NOMO-1 treated with DMSO at 0.1 percent for 48 hours (cell line): ENCODE data around the gene ADI1.
A peak's percentile ranks its signal among the peaks of the same experiment; 100 is the strongest.

ENCODE experiments used
- DNase-seq: peaks from one replicate; lab custom pipeline; 2025; ENCODE audit not compliant: unreplicated experiment; lab: John Stamatoyannopoulos, UW

Gene ADI1

DNA sequence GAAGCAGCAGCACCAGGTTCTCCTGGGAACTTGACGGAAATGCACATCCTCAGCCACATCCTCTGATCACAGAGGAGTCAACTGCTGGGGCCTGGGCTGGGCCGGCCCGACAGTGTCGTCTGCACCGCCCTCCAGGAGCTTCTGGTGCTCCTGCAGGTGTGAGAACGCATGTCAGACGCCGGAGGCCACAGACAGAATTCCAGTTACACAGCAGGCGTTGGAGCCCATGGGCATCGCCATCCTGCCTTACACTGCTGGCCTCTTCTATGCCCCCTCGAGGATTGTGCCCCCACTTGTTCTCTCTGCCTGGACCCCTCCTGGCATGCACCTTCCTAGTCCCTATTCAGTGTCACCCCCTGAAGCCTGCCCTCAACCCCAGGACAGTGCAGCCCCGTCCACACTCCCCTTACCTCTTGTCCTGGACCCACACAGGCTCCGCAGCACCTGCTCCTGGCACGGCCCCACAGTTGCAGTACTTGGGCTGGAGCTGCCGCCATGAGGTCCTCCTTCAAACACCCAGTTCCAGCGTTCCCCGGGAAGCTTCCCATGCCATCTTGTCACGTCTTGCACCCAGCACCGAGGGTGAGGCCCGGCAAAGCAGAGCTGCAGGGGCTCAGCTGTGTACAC lies 37.5 kb downstream of the ADI1 start:
- no peak for DNase-seq

DNA sequence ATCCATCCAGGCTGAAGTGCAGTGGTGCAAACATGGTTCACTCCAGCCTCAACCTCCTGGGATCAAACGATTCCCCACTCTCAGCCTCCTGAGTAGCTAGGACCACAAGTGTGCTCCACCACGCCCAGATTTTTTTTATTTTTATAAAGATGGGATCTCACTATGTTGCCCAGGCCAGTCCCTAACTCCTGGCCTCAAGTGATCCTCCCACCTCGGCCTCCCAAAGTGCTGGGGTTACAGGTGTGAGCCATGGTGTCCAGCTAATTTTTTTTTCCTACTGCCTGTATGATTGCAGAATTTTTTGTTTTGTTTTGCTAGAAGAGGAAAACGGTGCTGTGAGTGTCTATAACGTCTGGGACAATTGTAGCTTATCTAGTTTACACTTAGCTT lies 38.3 kb downstream of the ADI1 start:
- DNase-seq = no peak

GRCh38 chr2:3480352-3481010 lies 38.9 kb downstream of the ADI1 start:
- peak; percentile 15 for DNase-seq

DNA sequence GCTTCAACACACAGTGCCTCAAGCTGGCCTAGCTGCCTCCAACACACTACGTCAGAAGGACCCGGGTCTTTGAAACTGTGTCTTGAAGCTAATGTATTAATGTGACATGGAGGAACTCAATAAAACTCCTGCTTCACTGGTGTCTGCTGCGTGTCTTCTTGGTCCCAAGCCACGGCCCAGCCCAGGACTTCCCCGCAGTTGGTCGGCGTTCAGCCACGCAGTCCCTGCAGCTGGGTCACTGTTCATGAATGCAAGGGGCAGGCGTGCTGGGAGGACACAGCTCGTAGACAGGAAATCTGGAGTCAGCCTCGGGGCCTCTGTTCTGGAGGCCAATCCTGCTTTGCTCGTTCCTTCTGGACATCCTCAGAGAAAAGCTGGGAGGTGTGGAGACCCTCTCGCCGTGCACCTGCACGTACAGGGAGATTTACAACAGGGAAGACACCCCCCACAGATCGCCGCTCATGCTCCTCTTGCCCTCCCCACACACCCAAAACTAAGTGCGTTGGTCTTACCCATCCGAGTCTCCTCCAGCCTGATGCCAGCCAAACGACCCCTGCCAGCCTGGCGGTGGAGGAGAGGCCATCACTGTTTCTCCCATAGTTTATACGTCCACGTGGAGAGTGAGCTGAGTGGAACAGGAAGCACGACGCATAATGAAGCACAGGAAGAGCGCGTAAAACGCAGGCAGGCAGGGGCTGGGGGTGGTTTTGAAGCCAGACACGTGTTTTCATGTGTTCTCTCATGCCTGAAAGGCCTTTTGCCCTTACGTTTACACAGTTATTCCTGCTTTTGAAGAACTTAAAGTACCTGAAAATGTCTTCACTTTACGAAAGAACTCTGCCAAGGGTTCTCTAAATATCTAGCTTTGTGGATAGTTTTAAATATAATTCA lies 39.7 kb downstream of the ADI1 start:
- DNase-seq = no peak

DNA sequence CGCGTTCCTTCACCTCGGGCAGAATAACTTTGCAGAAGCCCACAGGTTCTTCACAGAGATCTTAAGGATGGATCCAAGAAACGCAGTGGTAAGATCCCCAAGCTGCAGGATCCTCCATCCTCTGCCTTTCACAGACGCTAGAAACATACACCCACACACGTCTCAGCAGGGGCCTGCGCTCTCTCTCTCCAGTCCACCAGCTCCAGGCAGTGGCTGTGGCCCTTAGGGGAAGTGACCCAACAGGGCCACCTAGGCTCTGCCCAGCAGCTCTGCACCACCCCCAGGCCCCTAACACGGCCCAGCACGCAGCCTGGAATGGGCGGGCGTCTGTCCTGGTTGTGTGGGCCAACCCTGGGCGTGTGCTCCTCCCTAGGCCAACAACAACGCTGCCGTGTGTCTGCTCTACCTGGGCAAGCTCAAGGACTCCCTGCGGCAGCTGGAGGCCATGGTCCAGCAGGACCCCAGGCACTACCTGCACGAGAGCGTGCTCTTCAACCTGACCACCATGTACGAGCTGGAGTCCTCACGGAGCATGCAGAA lies 40.4 kb downstream of the ADI1 start:
- DNase-seq = no peak

GRCh38 chr2:3476985-3477327 lies 42.4 kb downstream of the ADI1 start:
- no peak for DNase-seq

DNA sequence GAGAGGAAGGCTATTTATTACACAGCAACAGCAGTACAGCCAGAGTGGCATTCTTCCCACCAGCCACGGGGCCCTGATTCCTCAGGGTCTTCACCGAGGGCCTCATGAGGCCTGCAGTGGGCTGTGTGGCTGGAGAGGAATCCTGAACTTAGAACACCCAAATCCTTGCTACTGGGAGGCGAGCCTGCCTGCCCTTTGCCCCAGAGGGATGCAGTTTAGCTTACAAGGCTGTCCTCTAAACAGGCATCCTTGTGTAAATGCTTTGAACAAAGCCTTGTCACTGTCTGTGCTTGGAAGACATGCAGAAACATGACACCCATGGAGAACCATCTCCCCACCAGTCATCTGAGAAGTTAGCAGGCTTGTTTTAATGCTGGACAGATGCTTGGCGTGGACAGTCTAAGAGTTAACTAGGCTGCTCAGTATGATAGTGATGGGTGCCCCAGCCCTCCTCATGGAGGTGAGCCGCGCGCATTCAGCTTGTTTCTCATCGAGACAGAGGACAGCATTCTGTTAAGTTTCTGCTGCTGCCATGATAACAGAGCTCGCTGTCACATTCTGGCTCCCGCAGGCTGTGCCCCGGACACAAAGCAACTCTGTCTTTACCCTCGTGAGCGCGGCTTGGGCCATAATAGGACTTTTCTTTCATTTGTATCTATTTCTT lies 42.9 kb downstream of the ADI1 start:
- DNase-seq = no peak

- no peak for DNase-seq
These were observed 43.6 kb downstream of the ADI1 start for GRCh38 chr2:3475771-3476170.

GRCh38 chr2:3472966-3473365 lies 46.4 kb downstream of the ADI1 start:
- no peak for DNase-seq

DNA sequence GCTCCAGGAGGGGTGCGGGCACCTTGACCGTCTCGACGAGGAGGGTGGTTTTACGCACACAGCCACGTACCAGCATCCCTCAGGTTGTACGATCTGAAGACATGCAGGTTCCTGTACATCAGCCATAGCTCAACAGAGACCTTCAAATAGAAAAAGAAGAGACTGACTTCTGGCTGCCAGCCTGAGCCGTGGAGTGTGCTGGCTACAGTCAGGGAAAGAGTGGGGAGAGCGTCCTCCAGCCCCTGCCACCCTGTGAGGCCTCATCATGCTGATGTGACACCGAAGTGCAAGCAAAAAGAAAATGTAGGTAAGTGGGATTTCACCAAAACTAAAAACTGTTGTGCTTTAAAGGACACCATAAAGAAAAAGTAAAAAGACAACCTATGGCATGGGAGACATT lies 47.0 kb downstream of the ADI1 start:
- DNase-seq = no peak

GRCh38 chr2:3470856-3471737 lies 48.2 kb downstream of the ADI1 start:
- DNase-seq = no peak

DNA sequence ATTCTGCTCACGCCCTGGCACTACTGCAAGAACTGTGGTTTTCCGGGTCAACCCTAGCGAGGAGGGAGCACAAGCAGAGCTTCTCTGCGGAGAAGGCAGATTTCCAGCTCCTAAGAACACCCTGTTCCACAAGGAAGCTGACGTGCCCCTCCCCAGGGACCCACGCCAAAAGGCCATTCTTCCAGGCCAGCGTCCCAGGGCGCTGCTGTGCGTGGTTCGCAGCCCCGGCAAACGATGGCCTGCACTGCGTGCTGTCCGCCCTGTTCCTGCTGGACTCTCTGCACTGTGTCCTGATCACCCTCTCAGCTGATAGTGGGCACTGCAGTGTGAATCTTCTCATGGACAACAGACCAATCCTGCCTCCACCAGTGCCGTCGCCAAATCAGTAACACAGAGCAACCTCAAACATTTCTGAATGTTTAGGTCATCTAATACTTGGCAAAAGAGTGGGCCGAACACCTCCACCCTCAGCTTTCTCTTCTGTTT lies 49.1 kb downstream of the ADI1 start:
- DNase-seq = no peak

- DNase-seq = no peak
These were observed 49.8 kb downstream of the ADI1 start for GRCh38 chr2:3469486-3469885.

DNA sequence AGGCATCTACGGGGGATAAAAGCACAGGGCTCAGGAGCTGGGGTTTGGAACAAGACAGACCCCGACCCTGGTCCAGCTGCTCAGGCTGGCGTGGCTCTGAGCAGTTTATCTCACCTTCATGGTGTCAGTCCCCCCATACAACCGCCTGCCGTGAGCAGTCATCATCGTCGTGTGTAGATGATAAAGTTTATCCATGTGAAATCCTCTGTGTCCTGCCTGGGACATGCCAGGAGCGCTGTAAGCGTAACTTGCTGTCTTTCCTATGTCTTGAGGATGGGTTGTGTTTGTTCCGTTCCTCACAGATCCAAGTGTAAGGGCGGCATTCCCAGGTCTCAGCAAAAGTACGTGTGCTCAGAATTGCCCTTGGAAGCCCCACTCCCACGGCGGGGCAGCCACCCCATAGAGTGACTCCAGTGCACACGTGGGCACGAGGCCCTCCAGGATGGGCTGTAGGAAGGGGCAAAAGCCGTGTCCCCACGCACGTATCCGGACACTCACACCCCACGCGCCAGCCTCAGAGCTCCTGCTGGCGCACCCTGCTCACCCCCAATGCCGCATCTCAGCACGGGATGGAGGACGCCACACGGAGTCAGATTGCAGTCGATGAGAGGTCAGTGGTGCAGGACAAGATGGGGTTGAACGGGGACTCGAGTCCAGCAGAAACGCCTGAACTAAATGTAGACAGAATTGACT lies 50.9 kb downstream of the ADI1 start:
- no peak for DNase-seq

GRCh38 chr2:3467654-3468053 lies 51.7 kb downstream of the ADI1 start:
- no peak for DNase-seq

GRCh38 chr2:3466966-3467365 lies 52.4 kb downstream of the ADI1 start:
- no peak for DNase-seq

GRCh38 chr2:3466482-3466863 lies 52.9 kb downstream of the ADI1 start:
- DNase-seq = no peak

DNA sequence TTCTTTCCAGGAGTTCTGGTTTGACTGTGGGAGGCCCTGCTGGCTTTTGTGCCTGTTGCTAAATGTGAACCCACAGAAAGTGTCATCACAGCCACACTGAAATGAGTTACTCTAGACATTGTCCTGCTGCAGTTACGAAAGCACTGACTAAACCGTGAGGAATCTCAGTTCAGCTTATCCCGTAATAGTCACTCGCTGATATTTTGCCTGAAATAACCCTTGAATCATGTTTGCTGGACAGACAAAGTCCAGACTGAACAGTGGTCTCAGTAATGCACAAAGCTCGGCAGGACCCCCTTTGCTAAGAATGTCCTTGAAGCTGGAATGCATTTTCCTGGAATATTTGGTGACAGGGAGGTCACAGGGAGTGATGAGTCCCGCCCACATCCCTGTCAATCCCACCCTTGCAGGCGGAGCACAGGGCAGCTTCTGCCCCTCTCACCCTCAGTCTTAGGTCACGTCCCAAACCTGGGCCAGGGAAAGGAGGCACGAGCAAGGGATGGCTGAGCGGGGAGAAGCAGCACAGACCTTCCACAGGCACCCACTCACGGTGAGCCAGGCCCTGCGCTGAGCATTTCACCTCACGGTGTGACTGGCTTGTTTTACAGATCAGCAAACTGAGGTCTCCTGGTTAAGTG lies 53.4 kb downstream of the ADI1 start:
- no peak for DNase-seq

DNA sequence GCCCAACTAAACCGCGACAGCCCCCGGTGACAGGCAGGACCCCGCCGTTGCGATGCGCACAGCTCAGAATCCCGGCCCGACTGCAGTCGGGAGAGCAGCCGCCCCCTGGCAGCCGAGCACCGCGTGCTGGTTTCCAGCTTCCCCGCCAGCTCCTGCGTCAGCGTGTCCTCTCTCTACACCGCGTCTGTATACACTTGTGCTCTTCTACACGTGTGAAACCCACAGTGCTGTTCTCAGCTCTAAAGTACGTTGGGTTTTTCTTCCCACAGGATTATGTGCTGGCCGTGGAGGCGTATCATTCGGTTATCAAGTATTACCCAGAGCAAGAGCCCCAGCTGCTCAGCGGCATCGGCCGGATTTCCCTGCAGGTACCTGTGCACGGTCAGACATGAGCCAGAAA lies 54.0 kb downstream of the ADI1 start:
- no peak for DNase-seq
